GM18870 (cell line): ENCODE measurements around the gene GAD1.

ENCODE experiments used
- ATAC-seq: cut with Tn5 transposase; IDR thresholded peaks from one replicate; pipeline ENCODE4 v1.9.1; 2021; ENCODE audit warnings: moderate library complexity; ENCODE audit not compliant: unreplicated experiment

GAD1 gene

GRCh38 chr2:170817093-170818035, 677 bp downstream of the GAD1 start:
- no peak for ATAC-seq

- no peak for ATAC-seq
These were observed 1.5 kb downstream of the GAD1 start for GRCh38 chr2:170818036-170818751.

GRCh38 chr2:170818752-170819470, 2.2 kb downstream of the GAD1 start:
- ATAC-seq, result no peak

GRCh38 chr2:170819680-170820664, 3.3 kb downstream of the GAD1 start:
- ATAC-seq, result no peak

GRCh38 chr2:170820757-170821530, 4.3 kb downstream of the GAD1 start:
- no peak for ATAC-seq

- ATAC-seq, result no peak
These were observed 5.0 kb downstream of the GAD1 start for GRCh38 chr2:170821531-170822289.

- ATAC-seq, result no peak
These were observed 5.8 kb downstream of the GAD1 start for GRCh38 chr2:170822290-170823087.

GRCh38 chr2:170823088-170823897, 6.6 kb downstream of the GAD1 start:
- no peak for ATAC-seq

GRCh38 chr2:170823898-170824215, 7.2 kb downstream of the GAD1 start:
- ATAC-seq, result no peak

GRCh38 chr2:170824526-170825015, 7.9 kb downstream of the GAD1 start:
- no peak for ATAC-seq

GRCh38 chr2:170827841-170828532, 11.3 kb downstream of the GAD1 start:
- ATAC-seq, result no peak

- no peak for ATAC-seq
These were observed 11.8 kb downstream of the GAD1 start for GRCh38 chr2:170828533-170828916.

- ATAC-seq, result no peak
These were observed 12.3 kb downstream of the GAD1 start for GRCh38 chr2:170829036-170829435.

- ATAC-seq, result no peak
These were observed 13.5 kb downstream of the GAD1 start for GRCh38 chr2:170830166-170830565.

GRCh38 chr2:170831115-170831514, 14.4 kb downstream of the GAD1 start:
- ATAC-seq, result no peak

GRCh38 chr2:170836027-170836426, 19.3 kb downstream of the GAD1 start:
- ATAC-seq, result no peak
